Epithelial cell of proximal tubule (primary cell): ENCODE results near the gene SHLD2. TPM values are rescaled to one million over a fixed set of nuclear protein-coding genes. Genes with fewer than 3 reads are reported as not detected.
"Not testable (repeated sequence)": the region's sequence is repeated elsewhere in the genome, so short reads cannot be mapped to it uniquely, and the experiment has no call there.

Source experiments
- DNase-seq: peaks from one replicate; pipeline ENCODE4 v3.0.0-alpha.2; 2011; ENCODE audit warnings: low read depth
- H3K4me3 ChIP-seq: 2 replicates; pipeline ENCODE4 v1.5.1; 2011; ENCODE audit warnings: low read depth, mild to moderate bottlenecking, low read length
- CTCF ChIP-seq: conservative IDR thresholded peaks from 2 replicates; pipeline ENCODE4 v1.5.1; 2012; ENCODE audit warnings: low read depth, mild to moderate bottlenecking, low read length
- total RNA-seq: library from RNA; depleted of rRNA; stranded (reverse); fragments of >200 nt; gene quantifications from 2 replicates; pipeline ENCODE4 v1.2.3, GENCODE V29; 2015

The SHLD2 gene
- total RNA-seq, 1 donor from 2014 or later = 14.3 TPM

GRCh38 chr10:87105446-87106124 lies 10.6 kb downstream of the SHLD2 start:
- DNase-seq = no peak
- TF ChIP-seq CTCF = no peak
- no peak overlapping the region for H3K4me3 ChIP-seq

- not testable (repeated sequence) for DNase-seq, H3K4me3 ChIP-seq
These were observed 23.1 kb downstream of the SHLD2 start for GRCh38 chr10:87118122-87118521.

GRCh38 chr10:87119029-87119428 lies 24.0 kb downstream of the SHLD2 start:
- not testable (repeated sequence) for H3K4me3 ChIP-seq, DNase-seq

- not testable (repeated sequence) for H3K4me3 ChIP-seq, DNase-seq
These were observed 28.3 kb downstream of the SHLD2 start for GRCh38 chr10:87123351-87123750.

GRCh38 chr10:87127048-87127447 lies 32.0 kb downstream of the SHLD2 start:
- DNase-seq, H3K4me3 ChIP-seq: not testable (repeated sequence)

- H3K4me3 ChIP-seq, DNase-seq: not testable (repeated sequence)
These were observed 32.7 kb downstream of the SHLD2 start for GRCh38 chr10:87127607-87128156.

- not testable (repeated sequence) for DNase-seq, H3K4me3 ChIP-seq
These were observed 37.2 kb downstream of the SHLD2 start for GRCh38 chr10:87132176-87132575.

- H3K4me3 ChIP-seq, DNase-seq: not testable (repeated sequence)
These were observed 38.9 kb downstream of the SHLD2 start for GRCh38 chr10:87133936-87134335.

GRCh38 chr10:87134440-87134839 lies 39.4 kb downstream of the SHLD2 start:
- not testable (repeated sequence) for H3K4me3 ChIP-seq, DNase-seq

GRCh38 chr10:87137478-87137877 lies 42.5 kb downstream of the SHLD2 start:
- not testable (repeated sequence) for DNase-seq, H3K4me3 ChIP-seq

- DNase-seq, H3K4me3 ChIP-seq: not testable (repeated sequence)
These were observed 47.5 kb downstream of the SHLD2 start for GRCh38 chr10:87142230-87143108.

- not testable (repeated sequence) for DNase-seq, H3K4me3 ChIP-seq
These were observed 48.1 kb downstream of the SHLD2 start for GRCh38 chr10:87143109-87143418.

- DNase-seq, H3K4me3 ChIP-seq: not testable (repeated sequence)
These were observed 50.6 kb downstream of the SHLD2 start for GRCh38 chr10:87145598-87145997.
